K562 (cell line): Measurements from ENCODE around the gene TRIM45. TPM values are rescaled to one million over a fixed set of nuclear protein-coding genes. Genes with fewer than 3 reads are reported as not detected.

Experiments
- BCOR ChIP-seq: fragments of 450-650 bp; IDR thresholded peaks from 2 replicates; pipeline ENCODE4 v1.6.1; 2016
- ELF2 ChIP-seq: fragments of 250-450 bp; sonication (Bioruptor Pico); IDR thresholded peaks from 2 replicates; pipeline ENCODE4 v1.5.0; 2021; ENCODE audit warnings: mild to moderate bottlenecking
- ESRRB ChIP-seq: fragments of 250-450 bp; sonication (Bioruptor Pico); IDR thresholded peaks from 2 replicates; pipeline ENCODE4 v1.5.0; 2020; ENCODE audit warnings: mild to moderate bottlenecking, moderate library complexity, borderline replicate concordance
- KDM1A ChIP-seq, 2 experiments: fragments of 450-650 bp; IDR thresholded peaks; 2 replicates each; pipeline ENCODE4 v1.6.1; 2016; ENCODE audit warnings: mild to moderate bottlenecking in 2 of 2
- PCBP1 ChIP-seq: fragments of 200-400 bp; formaldehyde crosslinking; IDR thresholded peaks from 2 replicates; pipeline ENCODE4 v1.6.1; 2018; ENCODE audit warnings: mild to moderate bottlenecking, low read depth, low read length; ENCODE audit not compliant: poor library complexity, severe bottlenecking
- RBFOX2 ChIP-seq: fragments of 200-400 bp; formaldehyde crosslinking; IDR thresholded peaks from 2 replicates; pipeline ENCODE4 v1.6.1; 2017; ENCODE audit warnings: low read depth, mild to moderate bottlenecking, low read length, moderate library complexity
- SAP30 ChIP-seq: fragments of 200-600 bp; sonication (generic); IDR thresholded peaks from 2 replicates; pipeline ENCODE4 v1.6.1; 2012; ENCODE audit warnings: borderline replicate concordance, low read depth, mild to moderate bottlenecking, moderate library complexity, low read length, control low read depth, inconsistent platforms; ENCODE audit not compliant: insufficient read depth, poor library complexity, severe bottlenecking
- SMARCA4 ChIP-seq: fragments of 450-650 bp; IDR thresholded peaks from 2 replicates; pipeline ENCODE4 v1.6.1; 2016
- SUPT5H ChIP-seq: fragments of 450-650 bp; IDR thresholded peaks from 2 replicates; pipeline ENCODE4 v1.6.1; 2016
- TGIF2 ChIP-seq: sonication (generic); formaldehyde crosslinking; IDR thresholded peaks from 2 replicates; pipeline ENCODE4 v1.8.1; 2022; ENCODE audit warnings: mild to moderate bottlenecking, missing genetic modification reagents, moderate library complexity
- WHSC1 ChIP-seq: IDR thresholded peaks from one replicate; pipeline ENCODE4 v1.6.1; 2012; ENCODE audit warnings: low read length, control low read depth, inconsistent platforms
- ZNF79 ChIP-seq: fragments of 250-450 bp; sonication (Bioruptor Pico); IDR thresholded peaks from 2 replicates; pipeline ENCODE4 v1.4.0; 2020; ENCODE audit warnings: low read depth, mild to moderate bottlenecking, moderate library complexity
- polyA plus RNA-seq, 8 experiments: library from polyadenylated mRNA; depleted of rRNA in 4 of 8; stranded (reverse) in 5 of 8; unstranded in 3 of 8; fragments of >200 nt; fragmentation: Nextera tagmentation in 2 of 8; fragmentation: Illumina TruSeq in 1 of 8; extraction: Ambion mirVana in 2 of 8; extraction: Trizol in 1 of 8; gene quantifications; 2 replicates each; pipeline versions ENCODE4 v1.2.1 to v1.2.3, GENCODE V29; 2011 to 2014; ENCODE audit warnings: inconsistent platforms in 1 of 8, missing spikeins in 1 of 8
- total RNA-seq, 7 experiments: library from RNA; depleted of rRNA in 6 of 7; stranded (reverse); fragments of >200 nt in 6 of 7; fragmentation: Illumina TruSeq in 2 of 7; extraction: Trizol in 2 of 7; gene quantifications; 2 replicates each; pipeline versions ENCODE4 v1.2.1 to v1.2.3, GENCODE V29; 2011 to 2021; ENCODE audit warnings: low replicate concordance in 1 of 7
- TF ChIP-seq, protein P1 (sequence below): sonication (generic); formaldehyde crosslinking; IDR thresholded peaks from 2 replicates; pipeline ENCODE4 v1.8.0; 2022; ENCODE audit warnings: mild to moderate bottlenecking, low read depth, missing genetic modification reagents
- TF ChIP-seq, protein P2 (sequence below): IDR thresholded peaks from 2 replicates; pipeline ENCODE4 v1.6.1; 2011; ENCODE audit warnings: borderline replicate concordance, low read depth, mild to moderate bottlenecking, moderate library complexity, low read length; ENCODE audit not compliant: insufficient read depth, poor library complexity, severe bottlenecking
- TF ChIP-seq, protein P3 (sequence below), 2 experiments: fragments of 450-650 bp; IDR thresholded peaks; 2 replicates each; pipeline ENCODE4 v1.6.1; 2016; ENCODE audit warnings: mild to moderate bottlenecking in 2 of 2, borderline replicate concordance in 1 of 2, low read depth in 1 of 2, moderate library complexity in 1 of 2
- TF ChIP-seq, protein P4 (sequence below): fragments of 200-800 bp; sonication (Bioruptor generic); IDR thresholded peaks from 2 replicates; pipeline ENCODE4 v1.6.1; 2017; ENCODE audit warnings: missing genetic modification characterization, missing compliant biosample characterization

TRIM45 gene
- total and polyA plus RNA-seq, 9 of the 15 experiments (the other 6 are each of a cell fraction or from before 2014, with no cell fraction given), result 1.9 to 6.2 (median 3.6) TPM

DNA sequence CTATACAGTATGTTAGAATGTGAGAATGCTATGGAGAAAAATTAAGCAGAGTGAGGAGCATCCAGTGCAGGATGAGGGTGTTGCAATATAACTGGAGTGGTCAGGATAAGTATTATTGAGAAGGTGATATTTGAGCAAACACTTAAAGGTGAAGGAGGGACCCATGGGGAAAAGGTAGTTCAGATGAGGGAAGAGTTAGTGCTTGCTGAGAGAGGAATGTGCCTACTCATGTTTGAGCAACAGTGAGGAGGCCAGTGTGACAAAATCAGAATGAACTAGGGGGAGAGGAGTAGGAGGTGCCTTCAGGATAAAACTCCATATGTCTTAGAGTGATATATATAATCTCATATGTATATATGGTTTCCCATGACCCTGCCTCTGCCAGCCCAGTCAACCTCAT, 6.2 kb upstream of the TRIM45 start (continued):
- peak; percentile 61; the same call in 1 of the 2 replicates for TF ChIP-seq SMARCA4
- TF ChIP-seq KDM1A (IDR thresholded peaks at IDR 0.05), result peak; percentile 28 to 59; a peak in 2 of 4 replicates
- no peak for TF ChIP-seq SUPT5H
- TF ChIP-seq ESRRB (CRISPR knock-in tag), result no peak
- TF ChIP-seq, protein P1, sequence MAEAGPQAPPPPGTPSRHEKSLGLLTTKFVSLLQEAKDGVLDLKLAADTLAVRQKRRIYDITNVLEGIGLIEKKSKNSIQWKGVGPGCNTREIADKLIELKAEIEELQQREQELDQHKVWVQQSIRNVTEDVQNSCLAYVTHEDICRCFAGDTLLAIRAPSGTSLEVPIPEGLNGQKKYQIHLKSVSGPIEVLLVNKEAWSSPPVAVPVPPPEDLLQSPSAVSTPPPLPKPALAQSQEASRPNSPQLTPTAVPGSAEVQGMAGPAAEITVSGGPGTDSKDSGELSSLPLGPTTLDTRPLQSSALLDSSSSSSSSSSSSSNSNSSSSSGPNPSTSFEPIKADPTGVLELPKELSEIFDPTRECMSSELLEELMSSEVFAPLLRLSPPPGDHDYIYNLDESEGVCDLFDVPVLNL (CRISPR knock-in tag), result no peak
- TF ChIP-seq, protein P2, sequence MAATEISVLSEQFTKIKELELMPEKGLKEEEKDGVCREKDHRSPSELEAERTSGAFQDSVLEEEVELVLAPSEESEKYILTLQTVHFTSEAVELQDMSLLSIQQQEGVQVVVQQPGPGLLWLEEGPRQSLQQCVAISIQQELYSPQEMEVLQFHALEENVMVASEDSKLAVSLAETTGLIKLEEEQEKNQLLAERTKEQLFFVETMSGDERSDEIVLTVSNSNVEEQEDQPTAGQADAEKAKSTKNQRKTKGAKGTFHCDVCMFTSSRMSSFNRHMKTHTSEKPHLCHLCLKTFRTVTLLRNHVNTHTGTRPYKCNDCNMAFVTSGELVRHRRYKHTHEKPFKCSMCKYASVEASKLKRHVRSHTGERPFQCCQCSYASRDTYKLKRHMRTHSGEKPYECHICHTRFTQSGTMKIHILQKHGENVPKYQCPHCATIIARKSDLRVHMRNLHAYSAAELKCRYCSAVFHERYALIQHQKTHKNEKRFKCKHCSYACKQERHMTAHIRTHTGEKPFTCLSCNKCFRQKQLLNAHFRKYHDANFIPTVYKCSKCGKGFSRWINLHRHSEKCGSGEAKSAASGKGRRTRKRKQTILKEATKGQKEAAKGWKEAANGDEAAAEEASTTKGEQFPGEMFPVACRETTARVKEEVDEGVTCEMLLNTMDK, result no peak
- TF ChIP-seq SAP30, result no peak
- TF ChIP-seq, protein P3, sequence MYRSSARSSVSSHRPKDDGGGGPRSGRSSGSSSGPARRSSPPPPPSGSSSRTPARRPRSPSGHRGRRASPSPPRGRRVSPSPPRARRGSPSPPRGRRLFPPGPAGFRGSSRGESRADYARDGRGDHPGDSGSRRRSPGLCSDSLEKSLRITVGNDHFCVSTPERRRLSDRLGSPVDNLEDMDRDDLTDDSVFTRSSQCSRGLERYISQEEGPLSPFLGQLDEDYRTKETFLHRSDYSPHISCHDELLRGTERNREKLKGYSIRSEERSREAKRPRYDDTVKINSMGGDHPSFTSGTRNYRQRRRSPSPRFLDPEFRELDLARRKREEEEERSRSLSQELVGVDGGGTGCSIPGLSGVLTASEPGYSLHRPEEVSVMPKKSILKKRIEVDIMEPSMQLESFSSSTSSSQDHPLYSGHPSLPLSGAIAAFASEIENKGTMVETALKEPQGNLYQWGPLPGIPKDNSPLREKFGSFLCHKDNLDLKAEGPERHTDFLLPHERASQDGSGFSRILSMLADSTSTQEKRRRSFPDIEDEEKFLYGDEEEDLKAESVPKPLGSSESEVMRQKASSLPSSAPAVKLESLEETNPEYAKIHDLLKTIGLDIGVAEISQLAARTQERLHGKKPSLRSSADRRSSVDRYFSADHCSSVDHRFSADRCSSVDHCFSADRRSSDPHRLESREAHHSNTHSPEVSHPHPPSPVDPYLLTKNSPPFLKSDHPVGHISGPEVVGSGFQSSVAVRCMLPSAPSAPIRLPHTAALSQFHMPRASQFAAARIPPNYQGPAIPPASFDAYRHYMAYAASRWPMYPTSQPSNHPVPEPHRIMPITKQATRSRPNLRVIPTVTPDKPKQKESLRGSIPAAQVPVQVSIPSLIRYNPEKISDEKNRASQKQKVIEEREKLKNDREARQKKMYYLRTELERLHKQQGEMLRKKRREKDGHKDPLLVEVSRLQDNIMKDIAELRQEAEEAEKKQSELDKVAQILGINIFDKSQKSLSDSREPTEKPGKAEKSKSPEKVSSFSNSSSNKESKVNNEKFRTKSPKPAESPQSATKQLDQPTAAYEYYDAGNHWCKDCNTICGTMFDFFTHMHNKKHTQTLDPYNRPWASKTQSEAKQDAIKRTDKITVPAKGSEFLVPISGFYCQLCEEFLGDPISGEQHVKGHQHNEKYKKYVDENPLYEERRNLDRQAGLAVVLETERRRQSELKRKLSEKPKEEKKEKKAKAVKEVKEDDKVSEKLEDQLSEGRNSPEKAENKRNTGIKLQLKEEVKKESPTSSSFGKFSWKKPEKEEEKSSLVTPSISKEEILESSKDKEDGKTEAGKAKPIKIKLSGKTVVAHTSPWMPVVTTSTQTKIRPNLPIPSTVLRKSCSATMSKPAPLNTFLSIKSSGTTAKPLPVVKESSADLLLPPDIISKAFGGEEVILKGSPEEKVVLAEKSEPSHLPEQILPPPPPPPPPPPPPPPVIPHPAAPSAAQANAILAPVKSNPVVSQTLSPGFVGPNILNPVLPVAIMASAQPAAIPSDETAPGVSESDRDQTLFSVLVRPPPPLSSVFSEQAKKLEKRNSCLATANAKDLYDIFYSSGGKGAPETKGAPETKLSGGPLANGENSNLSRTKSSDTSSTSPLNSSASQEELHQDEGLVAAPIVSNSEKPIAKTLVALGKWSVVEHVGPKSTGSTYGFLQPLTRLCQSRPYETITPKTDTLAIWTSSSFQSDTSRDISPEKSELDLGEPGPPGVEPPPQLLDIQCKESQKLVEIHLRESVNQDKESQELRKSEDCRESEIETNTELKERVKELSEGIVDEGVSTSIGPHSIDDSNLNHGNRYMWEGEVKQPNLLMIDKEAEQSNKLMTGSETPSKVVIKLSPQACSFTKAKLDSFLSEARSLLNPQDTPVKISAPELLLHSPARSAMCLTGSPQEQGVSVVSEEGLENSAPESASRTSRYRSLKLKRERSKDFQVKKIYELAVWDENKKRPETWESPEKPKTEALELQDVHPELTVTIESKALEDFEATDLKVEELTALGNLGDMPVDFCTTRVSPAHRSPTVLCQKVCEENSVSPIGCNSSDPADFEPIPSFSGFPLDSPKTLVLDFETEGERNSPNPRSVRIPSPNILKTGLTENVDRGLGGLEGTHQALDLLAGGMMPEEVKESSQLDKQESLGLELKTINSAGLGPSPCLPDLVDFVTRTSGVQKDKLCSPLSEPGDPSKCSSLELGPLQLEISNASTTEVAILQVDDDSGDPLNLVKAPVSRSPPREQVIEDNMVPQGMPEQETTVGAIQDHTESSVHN (IDR thresholded peaks at IDR 0.05; ENCODE audit: borderline replicate concordance in 1 of 2, low read depth in 1 of 2), result no peak
- TF ChIP-seq, protein P4, sequence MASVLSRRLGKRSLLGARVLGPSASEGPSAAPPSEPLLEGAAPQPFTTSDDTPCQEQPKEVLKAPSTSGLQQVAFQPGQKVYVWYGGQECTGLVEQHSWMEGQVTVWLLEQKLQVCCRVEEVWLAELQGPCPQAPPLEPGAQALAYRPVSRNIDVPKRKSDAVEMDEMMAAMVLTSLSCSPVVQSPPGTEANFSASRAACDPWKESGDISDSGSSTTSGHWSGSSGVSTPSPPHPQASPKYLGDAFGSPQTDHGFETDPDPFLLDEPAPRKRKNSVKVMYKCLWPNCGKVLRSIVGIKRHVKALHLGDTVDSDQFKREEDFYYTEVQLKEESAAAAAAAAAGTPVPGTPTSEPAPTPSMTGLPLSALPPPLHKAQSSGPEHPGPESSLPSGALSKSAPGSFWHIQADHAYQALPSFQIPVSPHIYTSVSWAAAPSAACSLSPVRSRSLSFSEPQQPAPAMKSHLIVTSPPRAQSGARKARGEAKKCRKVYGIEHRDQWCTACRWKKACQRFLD (CRISPR knock-in tag), result no peak
- TF ChIP-seq ZNF79 (CRISPR knock-in tag), result no peak
- TF ChIP-seq ELF2, result no peak
- TF ChIP-seq WHSC1, result no peak
- TF ChIP-seq TGIF2 (CRISPR knock-in tag), result no peak
- TF ChIP-seq RBFOX2, result no peak
- TF ChIP-seq BCOR, result no peak
- TF ChIP-seq PCBP1, result no peak
